Kidney capillary endothelial cell (primary cell): ENCODE measurements around the gene CLIC1.

Experiments
- DNase-seq: peaks from one replicate; pipeline ENCODE4 v3.0.0-alpha.2; 2018; ENCODE audit warnings: low spot score

CLIC1 gene

GRCh38 chr6:31701666-31702404, 34.5 kb downstream of the CLIC1 start:
- DNase-seq = no peak

GRCh38 chr6:31700740-31701401, 35.5 kb downstream of the CLIC1 start:
- no peak for DNase-seq

- DNase-seq = no peak
Measured at GRCh38 chr6:31697555-31697954, 38.8 kb downstream of the CLIC1 start.

- no peak for DNase-seq
Measured at GRCh38 chr6:31693535-31693934, 42.8 kb downstream of the CLIC1 start.

- DNase-seq = no peak
Measured at GRCh38 chr6:31692886-31693285, 43.4 kb downstream of the CLIC1 start.

GRCh38 chr6:31692353-31692752, 44.0 kb downstream of the CLIC1 start:
- DNase-seq = no peak

- DNase-seq = no peak
Measured at GRCh38 chr6:31691564-31692108, 44.7 kb downstream of the CLIC1 start.

GRCh38 chr6:31691078-31691463, 45.3 kb downstream of the CLIC1 start:
- DNase-seq = no peak

- DNase-seq = no peak
Measured at GRCh38 chr6:31690231-31691077, 45.9 kb downstream of the CLIC1 start.

GRCh38 chr6:31689249-31690110, 46.9 kb downstream of the CLIC1 start:
- DNase-seq = no peak

- no peak for DNase-seq
Measured at GRCh38 chr6:31687860-31688693, 48.3 kb downstream of the CLIC1 start.

- DNase-seq = no peak
Measured at GRCh38 chr6:31687321-31687720, 49.0 kb downstream of the CLIC1 start.

GRCh38 chr6:31686483-31686882, 49.8 kb downstream of the CLIC1 start:
- DNase-seq = no peak

GRCh38 chr6:31683591-31683990, 52.7 kb downstream of the CLIC1 start:
- no peak for DNase-seq

- DNase-seq = peak; percentile 39
Measured at GRCh38 chr6:31681135-31681671, 55.1 kb downstream of the CLIC1 start.
